Gastrocnemius medialis (tissue), 4 donors: ENCODE measurements around the gene JUNB. TPM values are rescaled to one million over a fixed set of nuclear protein-coding genes. Genes with fewer than 3 reads are reported as not detected.

Experiments
- ATAC-seq, 2 donors: fragments of 150-250 bp; one replicate each; pipeline ENCODE4 v1.9.1; 2016
- DNase-seq, 2 donors: peaks; one replicate each; pipeline ENCODE4 v3.0.0-alpha.2; 2019
- H3K27ac ChIP-seq, 4 donors: fragments of 200-600 bp; sonication (generic); 1 replicate in 1 of 4; 2 replicates in 3 of 4; pipeline ENCODE4 v1.5.1; 2016 to 2018; ENCODE audit warnings: mild to moderate bottlenecking in 2 of 4, moderate library complexity in 1 of 4
- H3K27me3 ChIP-seq, 3 donors: fragments of 200-600 bp; sonication (generic) in 2 of 3; 1 replicate in 1 of 3; 2 replicates in 2 of 3; pipeline versions ENCODE4 v1.5.1 to v1.6.0; 2016 to 2019; ENCODE audit warnings: mild to moderate bottlenecking in 1 of 3, moderate library complexity in 1 of 3
- H3K36me3 ChIP-seq, 2 donors: fragments of 200-600 bp; sonication (generic) in 1 of 2; one replicate each; pipeline ENCODE4 v1.5.1; 2017 to 2018
- H3K4me1 ChIP-seq, 2 donors: fragments of 200-600 bp; sonication (generic) in 1 of 2; one replicate each; pipeline ENCODE4 v1.5.1; 2016 to 2017; ENCODE audit warnings: mild to moderate bottlenecking in 2 of 2
- H3K4me3 ChIP-seq, 4 donors: fragments of 200-600 bp; sonication (generic) in 3 of 4; 1 replicate in 1 of 4; 2 replicates in 3 of 4; pipeline ENCODE4 v1.5.1; 2016 to 2019; ENCODE audit warnings: mild to moderate bottlenecking in 2 of 4
- H3K9me3 ChIP-seq, 3 donors: fragments of 200-600 bp; sonication (generic) in 2 of 3; 1 replicate in 1 of 3; 2 replicates in 2 of 3; pipeline ENCODE4 v1.5.1; 2016 to 2019
- CTCF ChIP-seq, 5 experiments: fragments of 450-650 bp in 3 of 5; fragments of 200-600 bp in 2 of 5; sonication (generic) in 2 of 5; IDR thresholded peaks in 4 of 5; conservative IDR thresholded peaks in 1 of 5; 1 replicate in 4 of 5; 2 replicates in 1 of 5; pipeline ENCODE4 v1.5.1; 2016 to 2019; ENCODE audit warnings: antibody characterized with exemption in 5 of 5, mild to moderate bottlenecking in 3 of 5, moderate library complexity in 3 of 5
- POLR2A ChIP-seq, 2 donors: fragments of 450-650 bp; IDR thresholded peaks; one replicate each; pipeline ENCODE4 v1.6.1; 2017; ENCODE audit warnings: antibody characterized with exemption in 2 of 2, mild to moderate bottlenecking in 2 of 2, moderate library complexity in 2 of 2
- in situ Hi-C, 4 donors: fragments of 200-750 bp; cut with MboI; loops; one replicate each; pipeline versions ENCODE4 v1.15.0 to v1.8.0; 2017; ENCODE audit warnings: low sequenced_read_pairs in 4 of 4
- intact Hi-C: fragments of 100-400 bp; cut with DNase I; formaldehyde crosslinking; loops from one replicate; pipeline ENCODE4 v1.15.1; 2023; ENCODE audit warnings: low total_unique reads
- total RNA-seq, 4 donors: library from RNA; depleted of rRNA; stranded (reverse); fragments of >200 nt; gene quantifications; one replicate each; pipeline versions ENCODE4 v1.1.0 to v1.2.3, GENCODE V29; 2016

JUNB gene
- total RNA-seq, 4 donors from 2014 or later, result 59.0 to 200 (median 128) TPM

GRCh38 chr19:12821761-12822160 lies 30.5 kb downstream of the JUNB start:
- Histone ChIP-seq H3K4me1 (no peaks in the 10 kb centered on the region), H3K4me3 (no peak overlapping the region), H3K27me3 (peaks cover 22 to 31% (median 27%) of the 10 kb centered on the region in 3 donors), H3K9me3 (no peaks in the 10 kb centered on the region), H3K27ac (no peak overlapping the region), H3K36me3 (no peaks in the 10 kb centered on the region)
- DNase-seq (no peak), ATAC-seq (no peak)
- no peak for TF ChIP-seq CTCF (IDR thresholded peaks at IDR 0.05 in 4 of 5, conservative IDR thresholded peaks at IDR 0.05 in 1 of 5)
- no peak for TF ChIP-seq POLR2A (IDR thresholded peaks at IDR 0.05)
- intact Hi-C loops (no loop called here), in situ Hi-C loops (no loop called here)

GRCh38 chr19:12825254-12826131 lies 34.2 kb downstream of the JUNB start:
- intact Hi-C loops (no loop called here), in situ Hi-C loops (no loop called here)
- H3K27ac ChIP-seq, result no peak overlapping the region
- no peak overlapping the region for H3K4me3 ChIP-seq
- H3K9me3 ChIP-seq, result no peaks in the 10 kb centered on the region
- peaks cover 55 to 68% (median 62%) of the 10 kb centered on the region in 3 donors for H3K27me3 ChIP-seq
- DNase-seq (no peak), ATAC-seq (no peak)
- no peaks in the 10 kb centered on the region for H3K4me1 ChIP-seq
- H3K36me3 ChIP-seq, result no peaks in the 10 kb centered on the region
- no peak for TF ChIP-seq CTCF (IDR thresholded peaks at IDR 0.05 in 4 of 5, conservative IDR thresholded peaks at IDR 0.05 in 1 of 5)
- TF ChIP-seq POLR2A (IDR thresholded peaks at IDR 0.05), result no peak

GRCh38 chr19:12828494-12828893 lies 37.2 kb downstream of the JUNB start:
- Histone ChIP-seq H3K27me3 (peaks cover 83 to 93% (median 88%) of the 10 kb centered on the region in 3 donors), H3K9me3 (no peaks in the 10 kb centered on the region), H3K4me3 (no peak overlapping the region), H3K36me3 (no peaks in the 10 kb centered on the region), H3K4me1 (no peaks in the 10 kb centered on the region), H3K27ac (no peak overlapping the region)
- TF ChIP-seq CTCF (IDR thresholded peaks at IDR 0.05 in 4 of 5, conservative IDR thresholded peaks at IDR 0.05 in 1 of 5) (no peak), POLR2A (IDR thresholded peaks at IDR 0.05) (no peak)
- in situ Hi-C loops (no loop called here), intact Hi-C loops (no loop called here)
- ATAC-seq (no peak), DNase-seq (no peak)

GRCh38 chr19:12833418-12833737 lies 42.1 kb downstream of the JUNB start:
- intact Hi-C loops, result no loop called here
- H3K27ac ChIP-seq, result no peak overlapping the region
- H3K27me3 ChIP-seq, result peaks cover 89 to 94% (median 90%) of the 10 kb centered on the region in 3 donors
- no peak for TF ChIP-seq CTCF (IDR thresholded peaks at IDR 0.05 in 4 of 5, conservative IDR thresholded peaks at IDR 0.05 in 1 of 5)
- no peak for TF ChIP-seq POLR2A (IDR thresholded peaks at IDR 0.05)
- peaks cover under 1 to 5% of the 10 kb centered on the region in 2 donors for H3K4me1 ChIP-seq
- H3K4me3 ChIP-seq, result no peak overlapping the region
- no peaks in the 10 kb centered on the region for H3K9me3 ChIP-seq
- H3K36me3 ChIP-seq, result no peaks in the 10 kb centered on the region
- in situ Hi-C loops, result no loop called here
- no peak for ATAC-seq
- DNase-seq, result no peak
